GM15510 (cell line): Measurements from ENCODE around the gene ERBB4.

Experiments
- POLR2A ChIP-seq: IDR thresholded peaks from 3 replicates; pipeline ENCODE4 v1.6.1; 2011; ENCODE audit warnings: borderline replicate concordance; ENCODE audit not compliant: insufficient read length; ENCODE audit errors: extremely low read depth

The ERBB4 gene

GRCh38 chr2:211934811-211935210 lies 603.8 kb downstream of the ERBB4 start:
- TF ChIP-seq POLR2A = no peak

- no peak for TF ChIP-seq POLR2A
Measured at GRCh38 chr2:211931314-211931713, 607.3 kb downstream of the ERBB4 start.

- TF ChIP-seq POLR2A = no peak
Measured at GRCh38 chr2:211930331-211930730, 608.3 kb downstream of the ERBB4 start.

DNA sequence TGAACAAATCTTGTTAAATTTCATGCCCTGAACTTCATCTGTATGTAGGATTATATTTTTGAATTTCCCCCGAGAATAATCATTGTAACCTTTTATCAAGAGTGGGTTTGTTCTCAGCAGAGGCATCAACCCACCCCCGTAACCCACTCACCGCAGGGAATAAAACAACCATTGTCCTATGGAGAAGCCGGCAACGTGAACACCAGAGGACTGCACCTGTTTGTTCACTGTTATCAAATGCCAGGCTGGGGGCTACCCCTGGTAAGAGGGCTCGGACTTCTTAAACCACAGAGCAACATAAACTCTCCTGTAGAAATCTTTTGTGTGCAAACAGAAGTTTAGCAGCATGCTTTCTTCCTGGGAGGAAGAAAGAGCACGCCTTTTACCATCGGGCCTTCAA lies 610.4 kb downstream of the ERBB4 start:
- TF ChIP-seq POLR2A = no peak

- TF ChIP-seq POLR2A = no peak
Measured at GRCh38 chr2:211923019-211923418, 615.6 kb downstream of the ERBB4 start.

- no peak for TF ChIP-seq POLR2A
Measured at GRCh38 chr2:211903961-211904360, 634.6 kb downstream of the ERBB4 start.

GRCh38 chr2:211901226-211901846 lies 637.3 kb downstream of the ERBB4 start:
- no peak for TF ChIP-seq POLR2A

- no peak for TF ChIP-seq POLR2A
Measured at GRCh38 chr2:211900518-211900917, 638.1 kb downstream of the ERBB4 start.

DNA sequence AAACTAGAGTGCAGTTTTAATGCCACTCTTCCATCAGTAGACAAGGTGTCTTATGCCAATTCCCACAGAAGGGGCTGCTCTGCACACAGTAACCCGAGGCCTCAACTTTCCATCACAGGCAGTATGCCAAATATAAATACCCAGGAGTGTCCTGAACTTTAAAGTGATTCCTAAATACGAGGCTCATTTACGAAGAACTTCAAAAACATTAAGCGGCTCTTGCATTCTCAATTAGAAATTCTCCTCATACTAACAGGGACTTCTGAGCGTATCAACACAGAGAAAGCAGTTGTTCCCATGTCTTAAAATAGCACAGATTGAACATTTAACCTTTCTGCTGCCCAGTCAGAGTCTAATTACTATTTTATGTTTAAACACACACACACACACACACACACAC lies 638.6 kb downstream of the ERBB4 start:
- TF ChIP-seq POLR2A = no peak

GRCh38 chr2:211898702-211899101 lies 639.9 kb downstream of the ERBB4 start:
- TF ChIP-seq POLR2A = no peak

DNA sequence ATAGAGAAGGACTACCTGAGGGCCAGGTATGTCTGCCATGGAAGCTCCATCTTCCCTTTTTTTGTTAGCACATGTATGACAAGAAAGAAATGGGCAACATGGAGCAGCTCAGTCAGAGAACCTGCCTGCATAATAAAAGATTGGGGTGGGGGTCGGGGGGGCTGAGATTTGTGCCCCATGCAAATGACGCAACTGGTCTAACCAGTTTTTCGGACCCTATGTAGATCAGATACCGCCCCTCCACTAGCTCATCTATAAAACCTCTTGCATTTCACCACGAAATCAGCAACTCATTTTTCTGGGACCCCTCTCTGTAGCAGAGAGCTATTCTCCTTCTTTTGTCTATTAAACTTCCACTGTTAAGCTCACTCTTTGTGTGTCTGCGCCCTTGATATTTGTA lies 657.2 kb downstream of the ERBB4 start:
- no peak for TF ChIP-seq POLR2A

- no peak for TF ChIP-seq POLR2A
Measured at GRCh38 chr2:211879323-211879722, 659.3 kb downstream of the ERBB4 start.

DNA sequence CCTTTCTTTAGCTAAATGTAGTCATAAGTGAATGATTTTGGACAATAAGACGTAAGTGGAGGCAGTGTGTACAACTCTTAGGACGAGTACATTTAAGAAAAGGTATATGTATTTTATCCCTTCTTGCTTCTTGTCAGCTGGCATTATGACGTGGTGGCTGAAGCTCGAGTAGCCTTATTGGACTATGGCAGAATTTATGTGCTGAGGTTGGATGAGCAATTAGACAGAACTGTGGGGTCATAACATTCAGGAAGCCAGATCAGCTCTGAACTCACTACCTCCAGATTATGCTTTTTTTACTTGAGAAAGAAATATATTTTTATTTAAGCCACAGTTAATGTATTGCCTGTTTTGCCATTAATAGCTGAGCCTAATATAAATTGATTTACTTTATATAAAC lies 661.5 kb downstream of the ERBB4 start:
- no peak for TF ChIP-seq POLR2A

DNA sequence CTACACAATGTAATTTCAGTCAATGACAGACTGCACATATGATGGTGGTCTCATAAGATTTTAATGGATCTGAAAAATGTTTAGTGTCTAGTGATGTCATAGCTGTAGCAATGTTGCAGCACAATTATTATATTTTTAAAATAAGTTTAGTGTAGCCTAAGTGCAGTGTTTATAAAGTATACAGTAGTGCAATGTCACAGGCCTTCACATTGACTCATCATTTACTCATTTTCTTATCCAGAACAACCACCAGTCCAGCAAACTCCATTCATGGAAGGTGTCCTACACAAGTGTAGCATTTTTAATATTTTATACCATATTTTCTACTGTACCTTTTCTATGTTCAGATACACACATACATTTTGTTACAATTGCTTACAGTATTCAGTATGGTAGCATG lies 663.1 kb downstream of the ERBB4 start:
- no peak for TF ChIP-seq POLR2A

DNA sequence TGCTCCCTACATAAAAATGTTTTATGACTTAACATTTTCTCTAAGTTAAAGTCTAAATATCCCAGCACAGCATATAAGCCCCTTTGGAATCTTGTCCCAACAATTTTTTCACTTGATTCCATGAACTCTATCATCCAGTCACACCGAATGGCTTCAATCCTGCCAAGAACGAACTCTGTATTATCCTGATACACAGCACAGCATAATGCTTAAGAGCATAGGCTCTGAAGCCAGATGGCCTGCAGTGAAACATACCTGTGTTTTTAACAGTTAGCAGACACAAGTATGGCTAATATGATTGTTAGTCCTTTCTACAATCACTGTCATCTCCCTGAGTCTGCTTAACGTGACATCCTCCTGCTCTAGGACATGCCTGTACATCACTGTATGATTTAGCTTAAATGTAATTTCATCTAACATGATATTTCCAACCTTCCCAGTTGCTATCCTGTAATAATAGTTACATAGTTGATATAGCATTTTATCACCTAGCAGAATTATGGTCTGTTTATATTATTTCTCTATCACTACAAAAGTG lies 669.5 kb downstream of the ERBB4 start:
- TF ChIP-seq POLR2A = no peak

DNA sequence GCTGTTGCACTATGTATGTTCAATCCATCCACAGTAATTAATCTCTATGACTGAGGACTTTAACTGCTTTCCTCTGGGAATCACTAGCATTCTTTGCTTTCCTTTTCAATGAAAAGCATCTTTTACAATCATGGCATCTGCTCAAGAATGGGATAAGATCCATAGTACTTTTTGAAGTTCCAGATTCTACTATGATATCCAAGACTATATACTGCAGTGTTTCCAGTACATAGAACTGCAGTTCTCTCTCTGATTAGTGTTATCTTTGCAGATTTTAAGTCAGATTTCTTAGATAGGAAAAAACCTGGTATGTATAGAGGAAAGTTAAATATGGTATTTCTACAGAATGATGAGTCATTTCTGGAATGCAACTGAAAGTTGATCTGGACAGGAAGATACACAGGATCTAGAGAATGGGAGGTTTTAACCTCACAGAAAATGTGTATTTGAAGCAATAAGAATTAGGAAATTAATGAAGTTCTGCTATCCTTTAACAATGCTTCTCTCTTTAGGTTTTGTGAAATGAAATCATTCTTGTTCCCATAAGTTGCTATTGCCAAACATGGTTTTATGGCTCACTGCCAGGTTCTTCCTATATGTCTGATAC lies 670.7 kb downstream of the ERBB4 start:
- no peak for TF ChIP-seq POLR2A
